Measurements from ENCODE around the gene AGAP1. TPM values are rescaled to one million over a fixed set of nuclear protein-coding genes. Genes with fewer than 3 reads are reported as not detected.

Gene AGAP1
- total and polyA plus RNA-seq, 7 donors = 4.2 to 21.6 (median 16.6) TPM

DNA sequence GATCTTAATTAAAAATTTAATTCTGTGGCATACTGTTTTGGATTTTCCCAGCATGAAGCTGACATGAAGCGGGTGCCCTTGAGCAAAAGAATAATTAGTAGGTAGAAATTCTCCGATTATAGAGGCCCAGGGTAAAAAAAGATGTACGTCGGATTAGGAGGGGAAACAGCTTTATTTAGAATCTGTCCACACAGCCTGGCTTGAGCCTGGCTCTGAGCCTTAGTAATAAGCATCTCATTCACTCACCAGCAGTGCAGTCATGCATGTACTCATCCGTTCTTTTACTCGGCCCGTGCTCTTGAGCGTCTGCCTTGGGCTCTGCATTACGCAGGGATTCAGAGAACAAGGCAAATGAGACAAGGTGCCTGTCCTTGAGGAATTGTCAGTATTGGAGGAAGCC, 219.3 kb downstream of the AGAP1 start:
- no peaks in the 10 kb centered on the region for H3K9me3 ChIP-seq
- intact Hi-C loops (cut with DNase I) = no loop called here
- no peaks in the 10 kb centered on the region for H3K27me3 ChIP-seq (ENCODE audit: insufficient read depth in 3 of 3, low read length in 2 of 3)
- peaks cover 4% of the 10 kb centered on the region for H3K4me1 ChIP-seq
- ATAC-seq (no peak), DNase-seq (no peak)
- no peak overlapping the region for H3K27ac ChIP-seq
- H3K36me3 ChIP-seq (ENCODE audit: insufficient read depth in 1 of 2, low read depth in 1 of 2) = peaks cover 0 to 3% of the 10 kb centered on the region in 2 donors
- no peak overlapping the region for H3K4me3 ChIP-seq
- WGBS, 3 donors = 68 to 83% (median 69%) methylated on average over 9 of the region's 9 CpGs
- TF ChIP-seq, protein P1, sequence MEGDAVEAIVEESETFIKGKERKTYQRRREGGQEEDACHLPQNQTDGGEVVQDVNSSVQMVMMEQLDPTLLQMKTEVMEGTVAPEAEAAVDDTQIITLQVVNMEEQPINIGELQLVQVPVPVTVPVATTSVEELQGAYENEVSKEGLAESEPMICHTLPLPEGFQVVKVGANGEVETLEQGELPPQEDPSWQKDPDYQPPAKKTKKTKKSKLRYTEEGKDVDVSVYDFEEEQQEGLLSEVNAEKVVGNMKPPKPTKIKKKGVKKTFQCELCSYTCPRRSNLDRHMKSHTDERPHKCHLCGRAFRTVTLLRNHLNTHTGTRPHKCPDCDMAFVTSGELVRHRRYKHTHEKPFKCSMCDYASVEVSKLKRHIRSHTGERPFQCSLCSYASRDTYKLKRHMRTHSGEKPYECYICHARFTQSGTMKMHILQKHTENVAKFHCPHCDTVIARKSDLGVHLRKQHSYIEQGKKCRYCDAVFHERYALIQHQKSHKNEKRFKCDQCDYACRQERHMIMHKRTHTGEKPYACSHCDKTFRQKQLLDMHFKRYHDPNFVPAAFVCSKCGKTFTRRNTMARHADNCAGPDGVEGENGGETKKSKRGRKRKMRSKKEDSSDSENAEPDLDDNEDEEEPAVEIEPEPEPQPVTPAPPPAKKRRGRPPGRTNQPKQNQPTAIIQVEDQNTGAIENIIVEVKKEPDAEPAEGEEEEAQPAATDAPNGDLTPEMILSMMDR (IDR thresholded peaks at IDR 0.05) = no peak

DNA sequence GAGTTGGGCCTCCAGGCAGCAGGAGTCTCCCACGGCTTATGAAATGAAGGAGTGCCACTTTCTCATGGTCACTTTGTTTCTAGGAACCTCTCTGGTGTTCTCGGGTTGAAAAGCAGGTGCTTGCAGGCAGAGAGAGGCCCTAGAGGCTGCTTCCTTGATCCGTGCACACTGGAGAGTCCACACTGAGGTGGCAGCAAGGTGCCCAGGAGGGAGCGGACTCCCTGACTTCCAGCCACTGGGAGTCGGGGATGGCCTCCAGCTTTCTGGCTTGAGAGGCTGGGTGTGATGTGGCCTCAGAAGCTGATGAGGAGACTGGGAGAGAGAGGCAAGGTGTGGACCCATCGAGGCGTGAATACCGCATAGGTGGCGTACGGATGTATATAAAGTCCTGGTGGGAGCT, 221.8 kb downstream of the AGAP1 start:
- intact Hi-C loops (cut with DNase I) = no loop called here
- H3K4me1 ChIP-seq = no peaks in the 10 kb centered on the region
- H3K27ac ChIP-seq = no peak overlapping the region
- ATAC-seq (no peak), DNase-seq (no peak)
- 91 to 95% (median 92%) methylated on average over 10 of the region's 10 CpGs for WGBS, 3 donors
- TF ChIP-seq, protein P1 (IDR thresholded peaks at IDR 0.05) = no peak
- H3K9me3 ChIP-seq = no peaks in the 10 kb centered on the region
- H3K27me3 ChIP-seq (ENCODE audit: insufficient read depth in 3 of 3, low read length in 2 of 3) = no peaks in the 10 kb centered on the region
- no peak overlapping the region for H3K4me3 ChIP-seq
- H3K36me3 ChIP-seq (ENCODE audit: insufficient read depth in 1 of 2, low read depth in 1 of 2) = no peaks in the 10 kb centered on the region

- Histone ChIP-seq H3K36me3 (ENCODE audit: insufficient read depth in 1 of 2, low read depth in 1 of 2) (no peaks in the 10 kb centered on the region), H3K27me3 (ENCODE audit: insufficient read depth in 3 of 3, low read length in 2 of 3) (no peaks in the 10 kb centered on the region), H3K9me3 (no peaks in the 10 kb centered on the region), H3K4me3 (no peak overlapping the region), H3K27ac (no peak overlapping the region), H3K4me1 (no peaks in the 10 kb centered on the region)
- 69 to 75% (median 71%) methylated on average over 13 of the region's 13 CpGs for WGBS, 3 donors
- DNase-seq (no peak), ATAC-seq (no peak)
- intact Hi-C loops (cut with DNase I) = no loop called here
- TF ChIP-seq, protein P1 (IDR thresholded peaks at IDR 0.05) = no peak
Observed at GRCh38 chr2:235716875-235717496, 223.1 kb downstream of the AGAP1 start.

DNA sequence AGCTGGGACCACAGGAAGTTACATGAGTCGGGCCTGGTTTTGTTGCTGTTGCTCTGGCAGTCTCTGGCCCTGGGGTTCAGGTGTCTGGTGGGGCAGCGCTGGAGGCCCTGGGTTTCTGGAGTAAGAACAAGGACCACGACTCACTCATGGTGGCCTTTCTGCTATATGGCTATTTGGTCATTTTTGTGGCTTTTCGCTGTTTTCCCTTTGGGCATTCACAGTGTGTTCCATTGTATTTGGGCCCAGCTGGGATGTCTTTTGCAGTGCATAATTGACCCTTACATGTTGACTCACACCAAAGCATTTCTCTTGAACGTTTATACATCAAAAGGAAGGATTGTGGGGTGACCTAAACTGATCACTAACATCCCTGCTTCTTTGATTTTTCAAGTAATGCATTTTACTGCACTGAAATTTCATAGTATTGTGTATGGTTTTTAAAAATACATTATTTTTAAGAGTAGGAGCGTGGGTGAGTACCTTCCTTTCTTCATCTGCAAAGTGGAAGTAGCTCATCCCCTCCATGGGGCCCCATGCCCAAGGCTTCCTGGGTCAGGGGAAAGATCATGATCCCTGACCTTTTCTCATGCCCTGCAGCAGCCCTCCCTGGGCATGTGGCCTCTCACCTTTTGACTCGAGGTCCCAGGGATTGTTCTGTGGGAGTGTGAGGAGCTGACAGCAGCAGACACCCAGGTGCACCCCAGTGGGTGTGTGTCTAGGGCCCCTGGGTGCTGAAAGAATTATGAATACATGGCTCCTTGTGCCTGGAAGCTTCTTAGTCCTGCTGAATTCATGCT, 225.5 kb downstream of the AGAP1 start:
- Histone ChIP-seq H3K36me3 (ENCODE audit: insufficient read depth in 1 of 2, low read depth in 1 of 2) (no peaks in the 10 kb centered on the region), H3K4me1 (peaks cover 6% of the 10 kb centered on the region), H3K27ac (no peak overlapping the region), H3K4me3 (no peak overlapping the region), H3K27me3 (ENCODE audit: insufficient read depth in 3 of 3, low read length in 2 of 3) (no peaks in the 10 kb centered on the region), H3K9me3 (no peaks in the 10 kb centered on the region)
- WGBS, 3 donors = 81 to 85% (median 83%) methylated on average over 7 of the region's 7 CpGs
- intact Hi-C loops (cut with DNase I) = no loop called here
- DNase-seq (no peak), ATAC-seq (no peak)
- TF ChIP-seq, protein P1 (IDR thresholded peaks at IDR 0.05) = no peak
